ENCODE results near the gene GLTP.
A peak's percentile ranks its signal among the peaks of the same experiment; 100 is the strongest.

The GLTP gene

GRCh38 chr12:109845824-109846205 lies 34.5 kb downstream of the GLTP start:
- Histone ChIP-seq H3K79me2 (ENCODE audit: insufficient read depth, low read length) (no peaks in the 10 kb centered on the region), H4K20me1 (ENCODE audit: low read depth, low read length) (no peaks in the 10 kb centered on the region), H3F3A (ENCODE audit: insufficient read depth) (no peaks in the 10 kb centered on the region), H3K9ac (ENCODE audit: low read length) (peak overlapping the region; percentile 46), H3K9me3 (ENCODE audit: insufficient read depth, low read length) (no peaks in the 10 kb centered on the region), H2AFZ (ENCODE audit: low read depth, low read length, severe bottlenecking) (peak overlapping the region; percentile 100), H3K27ac (ENCODE audit: low read depth, low read length) (no peak overlapping the region), H3K4me2 (ENCODE audit: low read depth, low read length, poor library complexity, severe bottlenecking) (peak overlapping the region; percentile 66), H3K9me2 (replicated peaks; ENCODE audit: insufficient read depth, low read length) (no peaks in the 10 kb centered on the region), H3K36me3 (ENCODE audit: low read length) (no peaks in the 10 kb centered on the region), H3K27me3 (ENCODE audit: low read length) (no peaks in the 10 kb centered on the region), H3K4me3 (ENCODE audit: insufficient read depth, low read length, poor library complexity, severe bottlenecking) (peak overlapping the region; percentile 41)
- no peak for TF ChIP-seq CTCF (IDR thresholded peaks at IDR 0.05; ENCODE audit: insufficient read depth, low read length, poor library complexity, severe bottlenecking)
- no peak for TF ChIP-seq EZH2phosphoT487 (conservative IDR thresholded peaks at IDR 0.05; ENCODE audit: low read length)

- no peaks in the 10 kb centered on the region for H3K79me2 ChIP-seq (ENCODE audit: insufficient read depth, low read length)
- peak overlapping the region; percentile 41 for H3K4me3 ChIP-seq (ENCODE audit: insufficient read depth, low read length, poor library complexity, severe bottlenecking)
- peak overlapping the region; percentile 46 for H3K9ac ChIP-seq (ENCODE audit: low read length)
- TF ChIP-seq EZH2phosphoT487 (conservative IDR thresholded peaks at IDR 0.05; ENCODE audit: low read length) (no peak), CTCF (IDR thresholded peaks at IDR 0.05; ENCODE audit: insufficient read depth, low read length, poor library complexity, severe bottlenecking) (peak; percentile 99)
- H3K4me2 ChIP-seq (ENCODE audit: low read depth, low read length, poor library complexity, severe bottlenecking) = peak overlapping the region; percentile 66
- no peaks in the 10 kb centered on the region for H4K20me1 ChIP-seq (ENCODE audit: low read depth, low read length)
- no peak overlapping the region for H3K27ac ChIP-seq (ENCODE audit: low read depth, low read length)
- H3F3A ChIP-seq (ENCODE audit: insufficient read depth) = no peaks in the 10 kb centered on the region
- peak overlapping the region; percentile 100 for H2AFZ ChIP-seq (ENCODE audit: low read depth, low read length, severe bottlenecking)
- H3K27me3 ChIP-seq (ENCODE audit: low read length) = no peaks in the 10 kb centered on the region
- H3K36me3 ChIP-seq (ENCODE audit: low read length) = no peaks in the 10 kb centered on the region
- H3K9me3 ChIP-seq (ENCODE audit: insufficient read depth, low read length) = no peaks in the 10 kb centered on the region
- no peaks in the 10 kb centered on the region for H3K9me2 ChIP-seq (replicated peaks; ENCODE audit: insufficient read depth, low read length)
Measured at GRCh38 chr12:109844983-109845823, 35.1 kb downstream of the GLTP start.

GRCh38 chr12:109844091-109844490 lies 36.2 kb downstream of the GLTP start:
- H4K20me1 ChIP-seq (ENCODE audit: low read depth, low read length) = no peaks in the 10 kb centered on the region
- H3K9me3 ChIP-seq (ENCODE audit: insufficient read depth, low read length) = no peaks in the 10 kb centered on the region
- H2AFZ ChIP-seq (ENCODE audit: low read depth, low read length, severe bottlenecking) = no peak overlapping the region
- no peaks in the 10 kb centered on the region for H3K27me3 ChIP-seq (ENCODE audit: low read length)
- H3K9ac ChIP-seq (ENCODE audit: low read length) = no peak overlapping the region
- no peaks in the 10 kb centered on the region for H3K36me3 ChIP-seq (ENCODE audit: low read length)
- H3K4me3 ChIP-seq (ENCODE audit: insufficient read depth, low read length, poor library complexity, severe bottlenecking) = no peak overlapping the region
- no peak overlapping the region for H3K27ac ChIP-seq (ENCODE audit: low read depth, low read length)
- no peaks in the 10 kb centered on the region for H3F3A ChIP-seq (ENCODE audit: insufficient read depth)
- no peaks in the 10 kb centered on the region for H3K79me2 ChIP-seq (ENCODE audit: insufficient read depth, low read length)
- TF ChIP-seq EZH2phosphoT487 (conservative IDR thresholded peaks at IDR 0.05; ENCODE audit: low read length) (no peak), CTCF (IDR thresholded peaks at IDR 0.05; ENCODE audit: insufficient read depth, low read length, poor library complexity, severe bottlenecking) (no peak)
- H3K9me2 ChIP-seq (replicated peaks; ENCODE audit: insufficient read depth, low read length) = no peaks in the 10 kb centered on the region
- H3K4me2 ChIP-seq (ENCODE audit: low read depth, low read length, poor library complexity, severe bottlenecking) = no peak overlapping the region
